Vagina (tissue), 2 donors: ENCODE data around the gene AHDC1. TPM values are rescaled to one million over a fixed set of nuclear protein-coding genes. Genes with fewer than 3 reads are reported as not detected.
A peak's percentile ranks its signal among the peaks of the same experiment; 100 is the strongest.

Source experiments
- DNase-seq, 2 donors: peaks; one replicate each; pipeline ENCODE4 v3.0.0-alpha.2; 2017; ENCODE audit errors: extremely low spot score in 2 of 2
- H3K27ac ChIP-seq: fragments of 200-600 bp; sonication (generic); one replicate; pipeline ENCODE4 v1.5.1; 2019
- H3K27me3 ChIP-seq: fragments of 200-600 bp; sonication (generic); one replicate; pipeline ENCODE4 v1.5.1; 2019
- H3K36me3 ChIP-seq, 2 donors: fragments of 200-600 bp; sonication (generic); one replicate each; pipeline ENCODE4 v1.5.1; 2017 to 2019
- H3K4me1 ChIP-seq: fragments of 200-600 bp; sonication (generic); one replicate; pipeline ENCODE4 v1.5.1; 2019
- H3K4me3 ChIP-seq, 2 donors: fragments of 200-600 bp; sonication (generic); 1 replicate in 1 of 2; 2 replicates in 1 of 2; pipeline ENCODE4 v1.5.1; 2016 to 2019
- H3K9me3 ChIP-seq: fragments of 200-600 bp; sonication (generic); one replicate; pipeline ENCODE4 v1.5.1; 2019
- CTCF ChIP-seq, 3 experiments: fragments of 450-650 bp in 2 of 3; fragments of 200-600 bp in 1 of 3; sonication (generic) in 1 of 3; IDR thresholded peaks; one replicate each; pipeline ENCODE4 v1.5.1; 2017 to 2019; ENCODE audit warnings: antibody characterized with exemption in 3 of 3, mild to moderate bottlenecking in 2 of 3, moderate library complexity in 2 of 3
- POLR2A ChIP-seq, 2 donors: fragments of 450-650 bp; IDR thresholded peaks; one replicate each; pipeline ENCODE4 v1.6.1; 2017; ENCODE audit warnings: antibody characterized with exemption in 2 of 2, mild to moderate bottlenecking in 2 of 2, moderate library complexity in 2 of 2
- POLR2AphosphoS5 ChIP-seq, 2 donors: sonication (generic); formaldehyde crosslinking; IDR thresholded peaks; one replicate each; pipeline ENCODE4 v1.9.0; 2017; ENCODE audit warnings: antibody characterized with exemption in 2 of 2, mild to moderate bottlenecking in 2 of 2, low read depth in 1 of 2; ENCODE audit not compliant: insufficient read depth in 1 of 2
- intact Hi-C: fragments of 100-400 bp; cut with DNase I; formaldehyde crosslinking; loops from one replicate; pipeline ENCODE4 v1.15.1; 2023
- total RNA-seq: library from RNA; depleted of rRNA; stranded (reverse); fragments of >200 nt; gene quantifications from one replicate; pipeline ENCODE4 v1.2.3, GENCODE V29; 2016

AHDC1 gene
- total RNA-seq, 1 donor from 2014 or later: 62.4 TPM

DNA sequence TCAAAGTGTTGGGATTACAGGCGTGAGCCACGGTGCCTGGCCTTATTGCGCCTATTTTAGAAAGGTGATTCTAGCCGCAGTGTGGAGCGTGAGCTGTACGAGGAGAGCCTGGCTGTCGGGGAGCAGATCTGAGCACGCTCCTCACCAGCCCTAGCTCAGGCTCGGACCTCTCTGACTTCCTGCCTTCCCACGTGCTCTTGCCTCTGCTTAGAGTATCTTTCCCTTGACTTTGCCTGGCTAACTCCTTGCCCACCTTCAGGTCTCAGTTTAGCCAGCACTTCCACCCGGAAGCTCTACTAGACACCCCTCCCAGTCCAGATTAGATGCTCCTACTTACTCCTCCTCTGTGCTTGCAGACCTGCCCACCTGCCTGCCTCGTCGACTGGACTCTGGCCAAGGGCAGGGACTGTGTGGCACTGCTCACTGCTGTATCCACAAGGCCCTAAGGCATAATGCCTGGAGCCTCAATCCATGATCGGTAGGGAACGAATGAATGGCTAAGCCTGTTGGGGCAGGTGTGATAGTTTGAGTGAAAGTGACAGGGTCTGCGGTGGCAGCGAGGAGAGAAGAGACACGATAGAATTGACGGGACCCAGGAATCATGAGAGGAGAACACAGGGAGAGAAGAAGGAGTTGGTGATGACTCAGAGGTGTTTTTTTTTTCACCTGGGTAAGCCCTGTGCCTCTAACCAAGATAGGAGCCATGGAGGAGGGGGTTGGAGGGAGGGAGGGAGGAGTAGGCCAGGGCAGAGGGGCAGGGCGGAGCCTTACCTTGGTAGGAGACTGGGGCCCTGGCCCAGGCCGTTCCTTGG lies 85.8 kb downstream of the AHDC1 start:
- H3K27ac ChIP-seq: peak overlapping the region; percentile 77
- H3K4me1 ChIP-seq: peaks cover 74% of the 10 kb centered on the region
- H3K9me3 ChIP-seq: no peaks in the 10 kb centered on the region
- no peaks in the 10 kb centered on the region for H3K36me3 ChIP-seq
- no peak for DNase-seq
- no peaks in the 10 kb centered on the region for H3K27me3 ChIP-seq
- no peak for TF ChIP-seq POLR2A (IDR thresholded peaks at IDR 0.05)
- no peak for TF ChIP-seq POLR2AphosphoS5 (IDR thresholded peaks at IDR 0.05; ENCODE audit: insufficient read depth in 1 of 2, low read depth in 1 of 2)
- no peak for TF ChIP-seq CTCF (IDR thresholded peaks at IDR 0.05)
- H3K4me3 ChIP-seq: no peak overlapping the region
- intact Hi-C loops: no loop called here

- Histone ChIP-seq H3K9me3 (no peaks in the 10 kb centered on the region), H3K4me1 (peaks cover 70% of the 10 kb centered on the region), H3K27ac (peak overlapping the region; percentile 77), H3K4me3 (no peak overlapping the region), H3K27me3 (no peaks in the 10 kb centered on the region), H3K36me3 (no peaks in the 10 kb centered on the region)
- intact Hi-C loops: no loop called here
- DNase-seq: no peak
- TF ChIP-seq POLR2AphosphoS5 (IDR thresholded peaks at IDR 0.05; ENCODE audit: insufficient read depth in 1 of 2, low read depth in 1 of 2): peak in 1 of 2 donors; percentile 20
- TF ChIP-seq POLR2A (IDR thresholded peaks at IDR 0.05): no peak
Measured at GRCh38 chr1:27517301-27517700, 86.6 kb downstream of the AHDC1 start.

GRCh38 chr1:27515626-27516025 lies 88.3 kb downstream of the AHDC1 start:
- DNase-seq: no peak
- intact Hi-C loops: no loop called here
- H3K4me1 ChIP-seq: peaks cover 53% of the 10 kb centered on the region
- H3K4me3 ChIP-seq: no peak overlapping the region
- TF ChIP-seq POLR2A (IDR thresholded peaks at IDR 0.05) (no peak), CTCF (IDR thresholded peaks at IDR 0.05) (no peak), POLR2AphosphoS5 (IDR thresholded peaks at IDR 0.05; ENCODE audit: insufficient read depth in 1 of 2, low read depth in 1 of 2) (no peak)
- H3K36me3 ChIP-seq: no peaks in the 10 kb centered on the region
- no peaks in the 10 kb centered on the region for H3K27me3 ChIP-seq
- peak overlapping the region; percentile 30 for H3K27ac ChIP-seq
- no peaks in the 10 kb centered on the region for H3K9me3 ChIP-seq

DNA sequence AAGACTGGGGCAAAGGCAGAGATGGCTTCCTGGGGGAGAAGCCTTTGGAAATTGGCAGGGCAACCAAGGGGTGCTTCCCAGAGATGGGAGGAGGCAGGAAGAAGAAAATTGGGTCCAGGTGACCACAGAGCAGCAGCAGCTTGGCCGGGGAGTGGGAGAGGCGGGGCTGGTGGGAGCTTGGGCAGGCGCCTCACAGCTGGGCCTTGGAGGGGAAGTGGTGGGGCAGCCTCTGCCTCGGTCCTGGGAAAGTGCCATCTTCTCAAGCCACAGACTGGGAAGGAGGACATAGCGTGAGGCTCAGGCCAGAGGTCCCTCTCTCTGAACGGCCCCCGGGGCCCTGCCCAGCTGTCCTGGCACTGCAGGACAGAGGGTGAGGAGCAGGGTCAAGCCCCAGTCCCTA lies 90.0 kb downstream of the AHDC1 start:
- Histone ChIP-seq H3K27ac (peak overlapping the region; percentile 53), H3K27me3 (no peaks in the 10 kb centered on the region), H3K4me1 (peaks cover 45% of the 10 kb centered on the region), H3K4me3 (no peak overlapping the region), H3K9me3 (no peaks in the 10 kb centered on the region), H3K36me3 (no peaks in the 10 kb centered on the region)
- TF ChIP-seq POLR2A (IDR thresholded peaks at IDR 0.05): no peak
- no peak for TF ChIP-seq POLR2AphosphoS5 (IDR thresholded peaks at IDR 0.05; ENCODE audit: insufficient read depth in 1 of 2, low read depth in 1 of 2)
- TF ChIP-seq CTCF (IDR thresholded peaks at IDR 0.05): no peak
- DNase-seq: no peak
- intact Hi-C loops: no loop called here

DNA sequence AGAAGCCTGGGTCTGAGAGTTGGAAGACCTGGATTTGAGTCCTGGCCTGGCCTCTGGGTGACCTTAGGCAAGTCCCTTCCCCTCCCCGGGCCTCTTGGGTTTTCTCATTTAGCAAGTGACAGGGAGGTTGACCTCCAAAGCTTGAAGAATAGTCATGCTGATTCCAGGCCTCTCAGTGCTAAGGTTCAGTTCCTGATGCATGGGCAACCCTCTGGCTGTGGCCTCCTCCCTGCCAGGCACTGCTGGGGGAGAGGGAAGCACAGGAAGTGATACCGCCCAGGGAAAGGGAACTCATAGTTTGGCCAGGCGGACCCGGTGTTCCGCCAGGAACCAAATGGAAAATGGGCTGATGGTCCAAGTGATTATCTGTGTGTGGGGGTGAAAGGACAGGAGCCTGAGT lies 90.4 kb downstream of the AHDC1 start:
- H3K27me3 ChIP-seq: no peaks in the 10 kb centered on the region
- TF ChIP-seq CTCF (IDR thresholded peaks at IDR 0.05): no peak
- TF ChIP-seq POLR2A (IDR thresholded peaks at IDR 0.05): no peak
- no peak for TF ChIP-seq POLR2AphosphoS5 (IDR thresholded peaks at IDR 0.05; ENCODE audit: insufficient read depth in 1 of 2, low read depth in 1 of 2)
- no peak overlapping the region for H3K4me3 ChIP-seq
- no peak for DNase-seq
- H3K27ac ChIP-seq: peak overlapping the region; percentile 53
- no peaks in the 10 kb centered on the region for H3K9me3 ChIP-seq
- intact Hi-C loops: no loop called here
- H3K4me1 ChIP-seq: peaks cover 40% of the 10 kb centered on the region
- H3K36me3 ChIP-seq: no peaks in the 10 kb centered on the region
